ENCODE results near the gene TMEM132D. TPM values are rescaled to one million over a fixed set of nuclear protein-coding genes. Genes with fewer than 3 reads are reported as not detected.

The TMEM132D gene
- total RNA-seq, 2 donors from 2014 or later = under 0.01 to 0.26 TPM

- no peak for ATAC-seq
- H3K9me3 ChIP-seq = no peaks in the 10 kb centered on the region
- intact Hi-C loops (cut with DNase I) = no loop called here
- WGBS, 2 donors = 71 to 77% methylated on average over 16 of the region's 16 CpGs
- TF ChIP-seq POLR2A (IDR thresholded peaks at IDR 0.05) (no peak), CTCF (IDR thresholded peaks at IDR 0.05) (no peak)
- no peak for DNase-seq
- H3K4me1 ChIP-seq = no peaks in the 10 kb centered on the region
- no peak overlapping the region for H3K27ac ChIP-seq
- no peak overlapping the region for H3K4me3 ChIP-seq
- H3K27me3 ChIP-seq = no peaks in the 10 kb centered on the region
- H3K36me3 ChIP-seq (replicated peaks in 1 of 2; ENCODE audit: insufficient read depth in 1 of 2, low read depth in 2 of 2) = no peaks in the 10 kb centered on the region
Measured at GRCh38 chr12:129483111-129483893, 420.5 kb downstream of the TMEM132D start.

- intact Hi-C loops (cut with DNase I) = no loop called here
- DNase-seq (no peak), ATAC-seq (no peak)
- no peak for TF ChIP-seq CTCF (IDR thresholded peaks at IDR 0.05)
- no peak for TF ChIP-seq POLR2A (IDR thresholded peaks at IDR 0.05)
- Histone ChIP-seq H3K27ac (no peak overlapping the region), H3K9me3 (no peaks in the 10 kb centered on the region), H3K36me3 (replicated peaks in 1 of 2; ENCODE audit: insufficient read depth in 1 of 2, low read depth in 2 of 2) (no peaks in the 10 kb centered on the region), H3K4me3 (no peak overlapping the region), H3K4me1 (no peaks in the 10 kb centered on the region), H3K27me3 (no peaks in the 10 kb centered on the region)
- 77 to 83% methylated on average over 8 to 10 of the region's 10 CpGs for WGBS, 2 donors
Measured at GRCh38 chr12:129481921-129482320, 421.9 kb downstream of the TMEM132D start.

GRCh38 chr12:129470196-129470595 lies 433.6 kb downstream of the TMEM132D start:
- no peak overlapping the region for H3K4me3 ChIP-seq
- intact Hi-C loops (cut with DNase I) = no loop called here
- no peaks in the 10 kb centered on the region for H3K27me3 ChIP-seq
- DNase-seq (no peak), ATAC-seq (no peak)
- 62 to 76% methylated on average over 5 of the region's 5 CpGs for WGBS, 2 donors
- H3K27ac ChIP-seq = no peak overlapping the region
- no peaks in the 10 kb centered on the region for H3K36me3 ChIP-seq (replicated peaks in 1 of 2; ENCODE audit: insufficient read depth in 1 of 2, low read depth in 2 of 2)
- H3K4me1 ChIP-seq = no peaks in the 10 kb centered on the region
- TF ChIP-seq POLR2A (IDR thresholded peaks at IDR 0.05) = no peak
- no peak for TF ChIP-seq CTCF (IDR thresholded peaks at IDR 0.05)
- no peaks in the 10 kb centered on the region for H3K9me3 ChIP-seq

GRCh38 chr12:129467726-129468125 lies 436.1 kb downstream of the TMEM132D start:
- H3K27ac ChIP-seq = no peak overlapping the region
- no peak overlapping the region for H3K4me3 ChIP-seq
- TF ChIP-seq POLR2A (IDR thresholded peaks at IDR 0.05) = no peak
- TF ChIP-seq CTCF (IDR thresholded peaks at IDR 0.05) = no peak
- DNase-seq (no peak), ATAC-seq (no peak)
- intact Hi-C loops (cut with DNase I) = no loop called here
- WGBS, 2 donors = 34 to 41% methylated on average over 6 of the region's 6 CpGs
- no peaks in the 10 kb centered on the region for H3K27me3 ChIP-seq
- H3K4me1 ChIP-seq = no peaks in the 10 kb centered on the region
- H3K36me3 ChIP-seq (replicated peaks in 1 of 2; ENCODE audit: insufficient read depth in 1 of 2, low read depth in 2 of 2) = no peaks in the 10 kb centered on the region
- H3K9me3 ChIP-seq = no peaks in the 10 kb centered on the region

GRCh38 chr12:129467289-129467688 lies 436.5 kb downstream of the TMEM132D start:
- H3K4me1 ChIP-seq = no peaks in the 10 kb centered on the region
- no peak for TF ChIP-seq POLR2A (IDR thresholded peaks at IDR 0.05)
- no peak for TF ChIP-seq CTCF (IDR thresholded peaks at IDR 0.05)
- intact Hi-C loops (cut with DNase I) = no loop called here
- no peaks in the 10 kb centered on the region for H3K27me3 ChIP-seq
- no peak for ATAC-seq
- DNase-seq = no peak
- no peak overlapping the region for H3K27ac ChIP-seq
- H3K4me3 ChIP-seq = no peak overlapping the region
- H3K9me3 ChIP-seq = no peaks in the 10 kb centered on the region
- no peaks in the 10 kb centered on the region for H3K36me3 ChIP-seq (replicated peaks in 1 of 2; ENCODE audit: insufficient read depth in 1 of 2, low read depth in 2 of 2)
- WGBS, 2 donors = 12 to 29% methylated on average over 1 of the region's 1 CpG

Data from body of pancreas (tissue), 4 donors.